GM21576 (cell line): ENCODE data around the gene TSN.
A peak's percentile ranks its signal among the peaks of the same experiment; 100 is the strongest.

ENCODE experiments used
- ATAC-seq: cut with Tn5 transposase; IDR thresholded peaks from one replicate; pipeline ENCODE4 v1.9.1; 2021; ENCODE audit warnings: mild to moderate bottlenecking, moderate library complexity; ENCODE audit not compliant: unreplicated experiment

Gene TSN

DNA sequence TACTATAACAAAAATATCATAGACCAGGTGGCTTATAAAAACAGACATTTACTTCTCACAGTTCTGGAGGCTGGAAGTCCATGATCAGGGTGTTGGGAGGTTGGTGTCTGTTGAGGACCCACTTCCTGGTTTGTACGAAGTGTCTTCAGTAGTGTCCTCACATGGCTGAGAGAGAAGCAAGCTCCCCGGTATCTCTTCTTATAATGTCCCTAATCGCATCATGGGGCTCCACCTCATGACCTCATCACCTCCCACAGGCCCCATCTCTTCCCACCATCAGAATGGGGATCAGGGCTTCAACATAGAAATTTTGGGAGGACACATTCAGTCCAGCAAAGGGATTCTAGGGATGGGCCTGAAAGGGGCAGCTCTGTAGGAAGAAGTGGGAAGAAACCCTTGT, 14.0 kb upstream of the TSN start:
- no peak for ATAC-seq

DNA sequence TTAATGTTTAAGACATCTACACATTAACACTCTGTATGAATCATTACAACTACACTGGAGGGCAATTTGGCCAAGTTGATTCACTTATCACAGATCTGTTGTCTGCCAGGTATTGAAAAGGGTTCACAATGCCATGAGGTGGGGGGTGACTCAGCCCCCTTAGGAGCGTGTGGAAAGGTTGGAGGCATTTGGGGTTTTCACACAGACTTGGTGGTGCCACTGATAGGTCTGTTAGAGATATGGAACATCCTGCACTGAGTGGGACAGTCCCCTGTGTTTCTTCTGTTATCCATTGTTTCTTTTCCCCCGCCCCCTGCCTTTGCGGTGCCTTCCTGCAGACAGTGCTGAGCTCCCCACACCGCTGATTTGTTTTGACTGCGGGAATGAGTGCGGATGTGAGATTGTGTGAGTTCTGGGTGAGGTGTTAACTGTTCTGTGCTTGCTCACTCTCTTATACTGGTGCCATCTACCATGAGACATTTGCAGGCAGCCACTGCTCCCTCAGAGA, 9.3 kb upstream of the TSN start:
- ATAC-seq: no peak

DNA sequence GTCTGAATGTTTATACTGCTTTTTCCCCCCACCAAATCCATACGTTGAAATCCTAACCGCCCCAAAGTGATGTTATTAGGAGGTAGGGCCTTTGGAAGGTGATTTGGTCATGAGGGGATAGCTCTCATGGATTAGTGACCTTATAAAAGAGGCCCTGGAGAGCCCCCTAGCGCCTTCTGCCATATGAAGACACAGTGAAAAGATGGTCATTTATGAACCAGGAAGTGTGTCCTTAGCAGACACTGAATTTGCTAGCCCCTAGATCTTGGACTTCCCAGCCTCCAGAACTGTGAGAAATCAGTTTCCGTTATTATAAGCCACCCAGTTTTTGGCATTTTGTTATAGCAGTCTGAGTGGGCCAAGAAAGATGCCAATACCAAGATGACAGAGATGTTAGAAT, 7.2 kb upstream of the TSN start:
- peak; percentile 67 for ATAC-seq

DNA sequence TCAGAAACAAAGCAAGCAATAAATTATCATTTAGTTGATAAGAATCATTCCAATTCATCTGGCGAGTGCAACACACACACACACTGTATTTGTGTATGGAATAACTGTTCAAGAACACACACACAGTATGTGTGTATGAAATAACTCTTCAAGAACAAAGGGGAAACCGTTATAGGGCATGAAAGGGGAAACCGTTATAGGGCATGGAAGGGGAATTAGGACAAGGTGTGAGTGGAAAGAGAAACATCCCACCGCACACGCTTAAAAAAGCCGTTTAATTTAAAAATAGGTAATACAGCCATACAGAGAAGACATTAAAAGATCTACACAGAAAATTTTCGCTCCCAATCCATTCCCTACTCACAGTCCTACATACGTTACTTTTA, 607 bp upstream of the TSN start:
- ATAC-seq: peak; percentile 2

DNA sequence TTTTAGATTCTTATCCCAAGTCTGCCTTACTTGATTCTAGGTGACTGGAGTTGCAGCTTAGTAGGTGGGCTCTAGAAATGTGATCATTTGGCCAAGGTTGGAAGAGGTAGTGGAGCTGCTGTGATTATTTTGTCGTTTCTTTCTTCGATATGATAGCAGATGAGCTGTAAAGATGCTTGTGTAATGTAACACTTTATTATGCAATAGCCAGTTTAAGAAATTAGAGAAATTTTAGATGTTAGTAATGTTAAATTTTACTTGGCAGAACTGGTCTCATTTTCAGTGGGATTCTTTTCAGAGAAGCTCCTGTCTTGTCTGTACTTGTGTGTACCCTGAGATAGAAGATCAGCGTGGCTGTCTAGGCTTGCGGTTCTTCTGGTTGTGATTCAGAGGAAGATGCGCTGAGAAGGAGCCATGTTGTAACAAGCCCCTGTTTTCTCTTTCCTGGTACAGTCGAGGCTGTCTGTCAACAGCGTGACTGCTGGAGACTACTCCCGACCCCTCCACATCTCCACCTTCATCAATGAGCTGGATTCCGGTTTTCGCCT, 9.3 kb downstream of the TSN start:
- no peak for ATAC-seq

DNA sequence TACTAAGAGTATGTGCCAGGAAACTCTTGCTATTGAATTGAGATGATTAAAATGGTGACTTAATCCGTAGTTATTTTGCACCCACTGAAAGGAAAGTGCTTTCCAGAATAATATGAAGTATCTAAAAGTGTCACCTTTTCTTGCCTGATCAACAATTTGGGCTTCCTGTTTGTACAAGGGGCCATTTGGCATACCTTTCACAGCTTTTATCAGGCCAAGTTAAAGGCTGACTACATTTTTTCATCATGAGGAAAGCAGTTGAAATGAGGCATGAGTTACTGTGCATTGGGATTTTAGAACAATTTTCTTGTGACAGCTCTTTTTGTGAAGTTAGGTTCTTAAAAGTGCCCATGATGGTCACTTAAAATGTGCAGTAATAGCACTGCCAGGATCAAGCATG, 11.2 kb downstream of the TSN start:
- no peak for ATAC-seq

DNA sequence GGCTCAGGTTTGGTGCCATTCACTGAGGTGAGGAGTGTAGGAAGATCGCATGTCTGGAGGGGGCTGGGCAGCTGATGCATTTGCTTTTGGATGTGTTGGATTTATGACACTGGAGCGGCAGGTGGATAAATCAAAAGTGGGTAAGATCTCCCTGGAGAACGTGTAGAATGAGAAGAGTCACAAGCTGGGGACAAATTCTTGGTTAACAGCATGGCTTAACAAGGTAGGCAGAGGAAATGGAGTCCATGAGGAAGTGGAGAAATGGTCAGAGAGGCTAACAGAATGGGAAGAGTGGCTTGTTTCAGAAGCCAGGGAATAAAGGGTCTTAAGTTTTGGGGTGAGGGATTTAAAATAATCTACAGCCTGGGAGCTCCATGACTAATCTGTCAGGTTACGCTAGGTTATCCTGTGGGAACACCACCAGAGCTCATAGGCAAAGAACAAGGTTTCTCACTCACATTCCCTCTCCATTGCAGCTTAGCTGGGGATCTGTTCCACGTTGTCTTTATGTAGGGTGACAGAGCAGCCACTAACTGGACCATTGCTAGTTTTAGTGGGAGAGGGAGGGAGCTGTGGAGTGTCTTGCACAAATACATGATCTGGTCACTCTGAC, 12.8 kb downstream of the TSN start:
- ATAC-seq: no peak

DNA sequence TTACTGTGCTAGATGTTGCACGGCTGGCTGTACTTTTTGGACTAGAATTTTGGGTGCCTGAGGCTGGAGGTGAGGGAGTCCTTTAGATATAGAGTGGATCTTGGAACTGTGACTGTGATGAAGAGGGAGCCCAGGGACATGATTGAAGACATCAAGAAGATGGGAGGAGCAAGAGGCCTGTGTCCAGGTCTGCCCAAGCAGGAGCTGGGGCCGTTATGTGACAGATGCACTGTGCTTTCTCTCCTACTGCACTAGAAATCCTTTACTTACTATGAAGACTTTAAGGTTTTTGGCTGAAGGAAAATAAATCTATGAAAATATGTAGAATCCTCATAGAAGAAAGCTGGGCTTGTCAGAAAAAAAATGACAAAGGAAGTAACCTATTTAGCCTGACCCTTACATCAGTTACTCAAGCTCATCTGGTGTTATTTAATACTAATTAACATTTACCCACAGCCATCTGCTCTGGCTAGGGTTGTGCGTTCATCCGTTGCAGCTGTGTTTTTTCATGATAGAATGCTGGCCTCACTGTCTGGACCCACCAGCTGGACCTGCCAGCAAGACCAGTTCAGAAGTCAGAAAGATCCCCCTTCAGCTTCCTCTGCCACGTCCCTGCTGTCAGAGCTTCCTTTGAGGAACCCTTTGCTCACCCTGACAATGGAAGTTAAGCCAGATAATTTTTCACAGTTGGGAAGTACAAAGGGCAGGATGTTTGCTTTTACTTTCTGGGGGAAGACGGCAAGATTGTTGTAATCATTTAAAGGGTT, 16.7 kb downstream of the TSN start:
- ATAC-seq: no peak

DNA sequence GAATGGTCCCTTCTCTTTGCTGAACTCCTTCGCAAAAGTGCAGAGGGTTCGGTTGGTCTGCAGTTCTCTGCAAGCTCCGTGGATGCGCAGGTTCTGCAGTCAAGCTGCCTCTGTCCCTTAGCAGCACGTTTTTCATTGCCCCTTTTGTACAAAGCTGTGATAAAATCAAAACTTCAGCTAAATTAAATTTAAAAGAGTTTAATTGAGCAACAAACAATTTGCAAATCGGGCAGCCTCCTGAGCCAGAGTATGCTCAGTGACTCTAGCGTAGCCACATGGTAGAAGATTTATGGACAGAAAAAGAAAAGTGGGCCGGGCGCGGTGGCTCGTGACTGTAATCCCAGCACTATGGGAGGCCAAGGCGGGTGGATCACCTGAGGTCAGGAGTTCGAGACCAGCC, 18.8 kb downstream of the TSN start:
- ATAC-seq: no peak

DNA sequence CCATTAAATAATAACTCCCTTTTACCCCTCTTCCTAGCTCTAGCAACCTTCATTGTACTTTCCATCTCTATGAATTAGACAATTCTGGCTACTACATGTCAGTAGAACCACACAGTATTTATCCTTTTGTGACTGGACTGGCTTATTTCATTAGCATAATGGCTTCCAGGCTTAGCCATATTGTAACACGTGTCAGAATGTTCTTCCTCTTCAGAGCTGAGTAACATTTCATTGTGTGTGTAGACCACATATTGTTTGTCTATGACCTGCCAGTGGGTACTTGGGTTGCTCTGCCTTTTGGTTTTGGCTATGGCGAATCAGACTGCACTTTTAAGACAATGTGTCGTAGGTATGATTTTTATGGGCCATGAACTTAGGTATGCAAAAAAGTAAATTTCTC, 20.9 kb downstream of the TSN start:
- no peak for ATAC-seq

DNA sequence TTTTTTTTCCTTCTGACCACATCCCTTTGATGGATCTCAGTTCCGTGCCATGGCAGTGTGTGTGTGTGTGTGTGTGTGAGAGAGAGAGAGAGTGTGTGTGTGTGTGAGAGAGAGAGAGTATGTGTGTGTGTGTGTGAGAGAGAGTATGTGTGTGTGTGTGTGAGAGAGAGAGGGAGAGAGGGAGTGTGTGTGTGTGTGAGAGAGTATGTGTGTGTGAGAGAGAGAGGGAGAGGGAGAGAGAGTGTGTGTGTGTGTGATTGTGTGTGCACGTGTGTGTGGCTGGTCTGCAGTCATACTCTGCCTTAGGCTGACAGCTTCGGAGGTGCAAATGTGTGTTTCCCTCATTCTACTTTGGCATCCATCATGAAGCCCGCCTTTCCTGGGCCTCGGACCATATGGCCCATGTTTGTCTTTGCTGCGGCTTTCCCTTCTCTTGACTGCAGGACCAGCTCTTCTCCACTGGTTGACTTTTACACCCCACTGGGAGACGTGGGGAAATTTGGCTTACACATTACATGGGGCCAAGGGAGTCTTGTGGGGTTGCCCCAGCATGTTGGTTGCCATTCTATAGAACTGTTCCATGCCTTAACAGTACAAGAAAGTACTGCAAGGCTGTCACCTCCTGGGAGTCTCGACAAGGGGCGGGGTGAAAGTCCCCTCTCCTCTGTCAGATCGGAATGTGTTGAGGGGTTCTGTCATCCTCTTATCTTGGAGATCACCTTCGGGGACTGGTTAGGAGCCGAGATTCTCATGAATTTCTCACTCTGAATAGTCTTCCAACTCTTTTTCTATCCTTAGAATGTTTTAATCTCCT, 21.6 kb downstream of the TSN start:
- ATAC-seq: no peak

DNA sequence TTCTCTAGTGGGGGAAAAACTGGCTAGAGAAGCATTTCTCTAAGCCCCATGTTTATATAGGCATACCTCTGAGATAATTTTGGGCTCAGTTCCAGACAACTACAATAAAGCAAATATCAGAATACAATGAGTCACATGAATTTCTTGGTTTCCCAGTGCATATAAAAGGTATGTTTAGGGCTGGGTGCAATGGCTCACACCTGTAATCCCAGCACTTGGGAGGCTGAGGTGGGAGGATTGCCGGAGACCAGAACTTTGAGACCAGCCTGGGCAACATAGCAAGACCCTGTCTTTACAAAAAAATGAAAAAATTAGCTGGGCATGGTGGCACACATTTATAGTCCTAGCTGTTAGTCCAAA, 22.2 kb downstream of the TSN start:
- ATAC-seq: no peak

DNA sequence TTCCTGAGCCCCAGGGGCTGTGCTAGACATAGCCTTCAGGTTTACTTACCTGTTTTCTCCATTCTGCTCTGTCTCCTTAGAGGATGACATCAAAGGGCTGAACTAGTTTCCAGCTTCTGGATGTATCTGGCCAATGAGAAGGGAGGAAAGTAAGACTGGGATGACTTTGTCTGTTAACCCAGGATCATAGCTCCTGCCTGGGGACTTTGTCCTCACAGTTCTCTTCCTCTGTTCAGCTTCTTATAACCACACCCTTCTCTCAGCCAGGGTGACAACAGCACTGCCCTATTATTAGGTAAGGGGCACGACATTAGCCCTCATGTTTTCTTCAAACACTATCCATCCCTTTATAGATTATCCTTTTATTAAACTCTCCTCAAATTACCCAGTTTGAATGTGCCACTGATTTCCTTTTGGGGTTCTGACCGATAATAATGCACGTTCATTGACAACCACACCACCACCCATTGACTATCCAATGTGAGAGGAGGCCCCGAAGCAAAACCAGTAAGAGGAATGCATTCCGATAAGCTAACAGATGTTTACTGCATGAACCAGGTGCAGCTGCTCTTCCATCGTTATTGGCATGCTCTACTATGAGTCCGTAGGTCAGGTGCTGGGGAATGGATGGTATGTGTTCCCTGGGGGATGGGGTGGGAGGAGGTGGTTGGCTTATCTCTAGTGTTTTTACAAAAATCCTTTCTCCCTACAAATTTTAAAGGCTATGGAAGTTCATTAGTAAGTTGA, 23.5 kb downstream of the TSN start:
- ATAC-seq: no peak

DNA sequence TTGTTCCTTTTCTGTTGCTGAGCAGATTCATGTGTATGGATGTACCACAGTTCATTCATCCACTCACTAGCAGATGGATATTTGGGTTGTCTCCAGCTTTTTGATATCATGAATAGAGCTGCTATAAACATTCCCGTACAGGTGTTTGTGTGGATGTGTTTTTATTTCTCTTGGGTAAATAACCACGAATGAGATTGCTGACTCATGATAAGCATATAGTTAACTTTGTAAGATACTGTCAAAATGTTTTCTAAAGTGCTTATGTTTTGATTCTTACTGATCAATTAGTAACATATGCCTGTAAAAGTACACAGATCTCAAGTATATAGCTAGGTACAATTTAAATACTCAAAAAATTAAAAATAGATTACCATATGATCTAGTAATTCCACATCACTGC, 27.7 kb downstream of the TSN start:
- no peak for ATAC-seq

DNA sequence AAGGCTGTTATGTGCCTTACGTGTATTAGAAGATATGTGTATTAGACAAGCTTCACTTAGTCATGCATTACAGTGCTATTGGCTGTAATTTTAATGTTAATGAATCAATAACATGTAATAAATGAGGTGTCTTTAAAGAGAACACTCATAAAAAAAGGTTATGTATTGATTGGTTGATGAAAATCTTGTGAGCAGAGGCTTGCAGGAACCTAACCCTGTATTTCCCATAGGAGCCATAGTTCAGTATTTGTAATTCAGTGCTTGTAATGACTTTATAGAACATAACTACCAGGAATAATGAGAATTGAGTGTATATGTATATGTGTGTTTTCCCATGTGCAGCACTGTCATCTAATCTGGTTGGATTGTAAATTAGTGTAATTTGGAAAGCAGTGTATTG, 33.2 kb downstream of the TSN start:
- no peak for ATAC-seq

DNA sequence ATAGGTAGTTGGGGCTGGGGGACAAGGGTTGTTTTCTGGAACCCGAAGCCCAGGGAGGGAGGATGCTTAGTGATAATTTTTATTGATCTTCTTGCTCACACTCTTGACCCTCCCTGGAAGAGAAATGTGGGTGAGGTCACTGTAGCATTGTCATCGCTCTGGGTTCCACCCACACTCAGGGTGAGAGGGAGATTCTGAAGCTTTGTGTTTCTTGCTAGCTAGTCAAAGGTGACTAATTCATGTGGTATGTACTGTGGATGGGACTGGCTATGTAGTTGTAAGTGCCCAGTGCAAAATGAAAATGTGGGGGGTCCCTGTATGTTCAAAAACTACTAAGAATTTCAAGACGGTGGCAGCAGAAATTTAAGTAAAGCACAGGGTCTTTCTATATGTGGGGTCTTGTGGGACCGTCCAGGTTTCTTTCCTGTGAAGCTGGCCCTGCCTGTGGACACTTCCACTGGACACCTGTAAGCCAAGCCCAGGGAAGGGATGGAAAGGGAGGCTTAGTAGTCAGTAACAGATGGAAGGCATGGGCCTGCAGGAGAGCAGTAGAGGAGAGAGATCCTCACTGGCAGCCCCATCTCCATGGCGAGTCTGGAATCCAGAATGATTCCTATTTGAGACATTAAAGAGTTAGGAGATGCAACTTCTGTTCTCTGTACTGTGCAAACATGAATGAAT, 35.0 kb downstream of the TSN start:
- ATAC-seq: no peak

DNA sequence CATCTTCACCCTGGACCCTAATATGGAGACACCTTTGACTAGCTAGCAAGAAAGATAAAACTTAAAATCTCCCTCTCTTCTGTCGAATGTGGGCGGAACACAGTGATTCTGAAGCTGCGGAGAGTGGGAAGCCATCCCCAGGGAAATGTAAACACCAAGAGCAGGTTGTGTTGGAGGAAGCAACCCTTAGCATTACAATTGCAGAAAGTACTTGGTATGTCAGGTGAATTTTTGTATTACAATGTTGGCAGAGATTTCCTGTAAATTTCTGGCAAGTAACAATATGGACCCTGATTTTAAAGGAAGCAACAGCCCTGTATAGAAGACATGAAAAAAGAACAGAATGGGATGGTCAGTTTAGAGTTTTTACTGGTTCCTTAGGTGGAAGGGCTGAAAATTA, 35.8 kb downstream of the TSN start:
- ATAC-seq: no peak

DNA sequence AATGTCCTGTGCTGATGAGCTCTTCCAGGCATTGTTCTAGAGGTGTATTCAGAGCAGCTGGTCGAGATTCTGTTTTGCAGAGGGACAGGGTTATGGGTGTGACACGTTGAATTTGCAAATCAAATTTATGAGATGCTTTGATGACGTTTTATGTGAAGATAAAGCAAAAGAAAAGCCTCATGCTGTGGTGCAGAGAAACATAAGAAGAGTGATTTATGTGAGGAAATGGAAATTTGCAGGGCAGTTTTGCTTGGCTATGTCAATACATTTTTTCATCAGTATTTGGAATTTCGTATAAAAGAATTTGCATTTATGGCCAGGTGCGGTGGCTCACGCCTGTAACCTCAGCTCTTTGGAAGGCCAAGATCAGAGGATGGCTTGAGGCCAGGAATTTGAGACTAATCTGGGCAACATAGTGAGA, 36.4 kb downstream of the TSN start:
- no peak for ATAC-seq

DNA sequence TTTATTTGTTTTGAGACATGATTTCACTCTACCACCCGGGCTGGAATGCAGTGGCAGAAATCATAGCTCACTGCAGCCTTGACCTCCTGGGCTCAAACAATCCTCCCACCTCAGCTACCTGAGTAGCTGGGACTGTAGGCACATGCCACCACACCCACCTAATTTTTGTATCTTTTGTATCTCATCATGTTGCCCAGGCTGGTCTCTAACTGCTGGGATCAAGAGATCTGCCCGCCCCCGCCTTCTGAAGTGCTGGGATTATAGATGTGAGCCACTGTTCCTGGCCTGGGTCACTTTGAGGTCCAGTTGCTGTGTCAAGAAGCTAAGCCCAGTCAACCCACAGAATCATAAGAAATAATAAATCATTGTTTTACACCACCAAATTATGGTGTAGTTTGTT, 38.4 kb downstream of the TSN start:
- no peak for ATAC-seq

DNA sequence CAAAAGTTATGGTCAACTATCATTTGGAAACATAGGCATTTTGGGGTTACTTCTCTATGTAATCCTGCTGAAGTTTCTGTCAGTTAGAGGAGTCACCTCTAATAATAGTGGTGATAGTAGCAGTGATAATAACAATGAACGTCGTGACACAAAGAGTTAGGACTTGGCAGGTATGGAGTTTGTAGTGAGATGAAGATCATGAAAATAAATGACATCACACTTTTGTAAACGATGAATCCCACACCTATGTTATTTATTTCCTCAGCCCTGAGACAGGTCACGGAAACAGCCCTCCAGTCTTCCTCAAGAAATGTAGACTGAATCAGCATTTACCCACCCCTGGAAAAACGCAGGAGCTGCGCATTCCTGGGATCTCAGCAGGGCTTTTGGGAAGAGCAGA, 38.8 kb downstream of the TSN start:
- ATAC-seq: no peak
